ENCODE results near the gene WNT7B. TPM values are rescaled to one million over a fixed set of nuclear protein-coding genes. Genes with fewer than 3 reads are reported as not detected.

WNT7B gene
- total RNA-seq, 1 donor from 2014 or later: 3.7 TPM

GRCh38 chr22:46002757-46003270, 25.9 kb upstream of the WNT7B start:
- no peak for TF ChIP-seq CTCF (IDR thresholded peaks at IDR 0.05; ENCODE audit: unreplicated experiment)
- peaks cover 17% of the 10 kb centered on the region for H3K27me3 Mint-ChIP-seq
- no peaks in the 10 kb centered on the region for H3K36me3 Mint-ChIP-seq (ENCODE audit: insufficient read depth)
- no peak for DNase-seq (ENCODE audit: low spot score, unreplicated experiment)
- H3K4me1 Mint-ChIP-seq (ENCODE audit: low read depth): no peaks in the 10 kb centered on the region
- H3K27ac Mint-ChIP-seq: no peak overlapping the region
- H3K4me3 Mint-ChIP-seq (ENCODE audit: low read depth): no peak overlapping the region
- no peaks in the 10 kb centered on the region for H3K9me3 Mint-ChIP-seq (ENCODE audit: low read depth)

GRCh38 chr22:46001426-46002106, 24.6 kb upstream of the WNT7B start:
- Mint-ChIP-seq H3K4me3 (ENCODE audit: low read depth) (no peak overlapping the region), H3K36me3 (ENCODE audit: insufficient read depth) (no peaks in the 10 kb centered on the region), H3K9me3 (ENCODE audit: low read depth) (no peaks in the 10 kb centered on the region), H3K27me3 (peaks cover 17% of the 10 kb centered on the region), H3K27ac (no peak overlapping the region), H3K4me1 (ENCODE audit: low read depth) (no peaks in the 10 kb centered on the region)
- no peak for DNase-seq (ENCODE audit: low spot score, unreplicated experiment)
- TF ChIP-seq CTCF (IDR thresholded peaks at IDR 0.05; ENCODE audit: unreplicated experiment): no peak

GRCh38 chr22:46001046-46001425, 24.1 kb upstream of the WNT7B start:
- H3K36me3 Mint-ChIP-seq (ENCODE audit: insufficient read depth): no peaks in the 10 kb centered on the region
- no peaks in the 10 kb centered on the region for H3K4me1 Mint-ChIP-seq (ENCODE audit: low read depth)
- H3K27me3 Mint-ChIP-seq: peaks cover 17% of the 10 kb centered on the region
- no peak overlapping the region for H3K27ac Mint-ChIP-seq
- DNase-seq (ENCODE audit: low spot score, unreplicated experiment): no peak
- H3K9me3 Mint-ChIP-seq (ENCODE audit: low read depth): no peaks in the 10 kb centered on the region
- no peak overlapping the region for H3K4me3 Mint-ChIP-seq (ENCODE audit: low read depth)
- no peak for TF ChIP-seq CTCF (IDR thresholded peaks at IDR 0.05; ENCODE audit: unreplicated experiment)

- Mint-ChIP-seq H3K27ac (no peak overlapping the region), H3K4me3 (ENCODE audit: low read depth) (no peak overlapping the region), H3K4me1 (ENCODE audit: low read depth) (no peaks in the 10 kb centered on the region), H3K27me3 (peaks cover 21% of the 10 kb centered on the region), H3K36me3 (ENCODE audit: insufficient read depth) (no peaks in the 10 kb centered on the region), H3K9me3 (ENCODE audit: low read depth) (no peaks in the 10 kb centered on the region)
- DNase-seq (ENCODE audit: low spot score, unreplicated experiment): no peak
- no peak for TF ChIP-seq CTCF (IDR thresholded peaks at IDR 0.05; ENCODE audit: unreplicated experiment)
These were observed 23.4 kb upstream of the WNT7B start for GRCh38 chr22:46000081-46001027.

GRCh38 chr22:45999379-45999971, 22.5 kb upstream of the WNT7B start:
- Mint-ChIP-seq H3K4me1 (ENCODE audit: low read depth) (no peaks in the 10 kb centered on the region), H3K4me3 (ENCODE audit: low read depth) (no peak overlapping the region), H3K9me3 (ENCODE audit: low read depth) (no peaks in the 10 kb centered on the region), H3K27me3 (peaks cover 25% of the 10 kb centered on the region), H3K27ac (no peak overlapping the region), H3K36me3 (ENCODE audit: insufficient read depth) (no peaks in the 10 kb centered on the region)
- no peak for TF ChIP-seq CTCF (IDR thresholded peaks at IDR 0.05; ENCODE audit: unreplicated experiment)
- DNase-seq (ENCODE audit: low spot score, unreplicated experiment): no peak

Measured in progenitor cell of endocrine pancreas (in vitro differentiated cells).